GM12872 (cell line): ENCODE results near the gene VPS33A.

Experiments
- CTCF ChIP-seq: IDR thresholded peaks from 3 replicates; pipeline ENCODE4 v1.5.1; 2011; ENCODE audit warnings: low read depth, mild to moderate bottlenecking, low read length, moderate library complexity; ENCODE audit not compliant: insufficient read depth

Gene VPS33A

GRCh38 chr12:122228092-122228491 is 38.2 kb downstream of the VPS33A start:
- no peak for TF ChIP-seq CTCF

GRCh38 chr12:122227341-122227740 is 39.0 kb downstream of the VPS33A start:
- TF ChIP-seq CTCF, result no peak

- no peak for TF ChIP-seq CTCF
Observed at GRCh38 chr12:122226366-122227125, 39.7 kb downstream of the VPS33A start.

- no peak for TF ChIP-seq CTCF
Observed at GRCh38 chr12:122225683-122226365, 40.5 kb downstream of the VPS33A start, which contains the start of gene DIABLO. DIABLO (minus strand) TSS chr12:122226052; CDS start chr12:122226014, 38 bp downstream.

GRCh38 chr12:122216445-122216844 is 49.8 kb downstream of the VPS33A start:
- TF ChIP-seq CTCF, result no peak

- no peak for TF ChIP-seq CTCF
Observed at GRCh38 chr12:122215771-122216170, 50.5 kb downstream of the VPS33A start.

GRCh38 chr12:122208073-122208820 is 58.0 kb downstream of the VPS33A start:
- no peak for TF ChIP-seq CTCF
